IMR-90 (cell line): ENCODE results near the gene LCNL1. TPM values are rescaled to one million over a fixed set of nuclear protein-coding genes. Genes with fewer than 3 reads are reported as not detected.

Source experiments
- ATAC-seq: fragments of 200-7000 bp; cut with Tn5 transposase; 2 replicates; pipeline ENCODE4 v1.9.1; 2020; ENCODE audit warnings: low read depth, mild to moderate bottlenecking, moderate library complexity
- BruUV-seq: library from RNA; stranded (reverse); fragments of 400-500 nt; replicated peaks from 2 replicates; lab custom pipeline; 2021; lab: Mats Ljungman, UMichigan
- CTCF ChIA-PET: fragments of 300-600 bp; formaldehyde crosslinking; extraction: SDS; loops from one replicate; lab custom pipeline; 2021; ENCODE audit warnings: antibody characterized with exemption; lab: Yijun Ruan, JAX
- POLR2A ChIA-PET: fragments of 300-600 bp; sonication (Branson Sonifier 250); formaldehyde crosslinking; loops from one replicate; lab custom pipeline; 2022; ENCODE audit warnings: antibody characterized with exemption; ENCODE audit not compliant: unreplicated experiment; lab: Charles Lee
- DNase-seq: peaks from one replicate; pipeline ENCODE4 v3.0.0; 2013
- H2AFZ ChIP-seq: replicated peaks from 2 replicates; pipeline ENCODE3; 2013; ENCODE audit warnings: low read length, mild to moderate bottlenecking; ENCODE audit not compliant: poor library complexity
- H2AK5ac ChIP-seq: 2 replicates; pipeline ENCODE4 v1.6.1; 2013; ENCODE audit warnings: low read depth, low read length, inconsistent platforms
- H2AK9ac ChIP-seq: replicated peaks from 2 replicates; pipeline ENCODE3; 2013; ENCODE audit warnings: mild to moderate bottlenecking, low read depth, low read length, moderate library complexity; ENCODE audit not compliant: poor library complexity
- H2BK120ac ChIP-seq: 2 replicates; pipeline ENCODE4 v1.6.1; 2013; ENCODE audit warnings: low read depth, low read length, inconsistent platforms
- H2BK15ac ChIP-seq: 3 replicates; pipeline ENCODE4 v1.6.1; 2013; ENCODE audit warnings: low read depth, low read length, inconsistent platforms
- H2BK20ac ChIP-seq: 2 replicates; pipeline ENCODE4 v1.6.1; 2013; ENCODE audit warnings: low read depth, mild to moderate bottlenecking, inconsistent platforms, low read length, moderate library complexity
- H2BK5ac ChIP-seq: 2 replicates; pipeline ENCODE4 v1.6.1; 2013; ENCODE audit warnings: mild to moderate bottlenecking, low read depth, low read length, inconsistent platforms; ENCODE audit not compliant: poor library complexity, severe bottlenecking
- H3K14ac ChIP-seq: replicated peaks from 2 replicates; pipeline ENCODE4 v1.6.1; 2013; ENCODE audit warnings: low read depth, low read length, inconsistent platforms
- H3K18ac ChIP-seq: 2 replicates; pipeline ENCODE4 v1.6.1; 2013; ENCODE audit warnings: low read depth, low read length, control low read depth
- H3K23ac ChIP-seq: 2 replicates; pipeline ENCODE4 v1.6.1; 2013; ENCODE audit warnings: low read depth, low read length, inconsistent platforms
- H3K27ac ChIP-seq: 2 replicates; pipeline ENCODE4 v1.5.1; 2013; ENCODE audit warnings: mild to moderate bottlenecking, control low read depth, low read length; ENCODE audit not compliant: insufficient read depth
- H3K27me3 ChIP-seq: 2 replicates; pipeline ENCODE4 v1.6.1; 2013; ENCODE audit warnings: low read length; ENCODE audit not compliant: control insufficient read depth, insufficient read depth
- H3K36me3 ChIP-seq: 2 replicates; pipeline ENCODE4 v1.6.1; 2013; ENCODE audit warnings: low read length, mixed read lengths; ENCODE audit not compliant: control insufficient read depth, insufficient read depth
- H3K4ac ChIP-seq: 2 replicates; pipeline ENCODE4 v1.6.1; 2013; ENCODE audit warnings: low read depth, low read length, inconsistent platforms
- H3K4me1 ChIP-seq: 2 replicates; pipeline ENCODE4 v1.6.1; 2013; ENCODE audit warnings: low read length, mixed read lengths; ENCODE audit not compliant: control insufficient read depth, insufficient read depth
- H3K4me2 ChIP-seq: 2 replicates; pipeline ENCODE4 v1.6.1; 2013; ENCODE audit warnings: low read depth, mild to moderate bottlenecking, control low read depth, low read length, moderate library complexity
- H3K4me3 ChIP-seq: 2 replicates; pipeline ENCODE4 v1.5.1; 2013; ENCODE audit warnings: low read depth, mild to moderate bottlenecking, control low read depth, low read length, moderate library complexity; ENCODE audit not compliant: insufficient read depth
- H3K56ac ChIP-seq: 2 replicates; pipeline ENCODE4 v1.6.1; 2013; ENCODE audit warnings: low read length, inconsistent platforms; ENCODE audit not compliant: insufficient read depth; ENCODE audit errors: extremely low read depth
- H3K79me1 ChIP-seq, 2 experiments: 2 replicates each; pipeline ENCODE4 v1.6.1; 2013; ENCODE audit warnings: low read length in 2 of 2, inconsistent platforms in 1 of 2, low read depth in 1 of 2
- H3K9ac ChIP-seq: 2 replicates; pipeline ENCODE4 v1.6.1; 2013; ENCODE audit warnings: low read depth, low read length, control low read depth
- H3K9me1 ChIP-seq: 2 replicates; pipeline ENCODE4 v1.6.1; 2013; ENCODE audit warnings: low read length, inconsistent platforms; ENCODE audit not compliant: insufficient read depth
- H3K9me3 ChIP-seq: 2 replicates; pipeline ENCODE4 v1.6.1; 2013; ENCODE audit warnings: low read length; ENCODE audit not compliant: control insufficient read depth, insufficient read depth
- H4K20me1 ChIP-seq: 2 replicates; pipeline ENCODE4 v1.6.1; 2013; ENCODE audit warnings: low read length, inconsistent platforms; ENCODE audit not compliant: insufficient read depth
- H4K5ac ChIP-seq: 2 replicates; pipeline ENCODE4 v1.6.1; 2013; ENCODE audit warnings: mild to moderate bottlenecking, low read depth, low read length, control low read depth
- H4K8ac ChIP-seq, 2 experiments: 2 replicates each; pipeline ENCODE4 v1.6.1; 2013; ENCODE audit warnings: low read depth in 2 of 2, low read length in 2 of 2, control low read depth in 1 of 2, inconsistent platforms in 1 of 2
- H4K91ac ChIP-seq: 2 replicates; pipeline ENCODE4 v1.6.1; 2013; ENCODE audit warnings: low read depth, low read length, inconsistent platforms; ENCODE audit not compliant: insufficient read depth
- BHLHE40 ChIP-seq: fragments of 150-350 bp; IDR thresholded peaks from 2 replicates; pipeline ENCODE4 v1.6.1; 2016; ENCODE audit warnings: mild to moderate bottlenecking, low read depth, low read length
- CEBPB ChIP-seq: IDR thresholded peaks from 2 replicates; pipeline ENCODE4 v1.6.1; 2012; ENCODE audit warnings: low read depth, low read length, improper control_type of control experiment
- CHD1 ChIP-seq: IDR thresholded peaks from 2 replicates; pipeline ENCODE4 v1.6.1; 2012; ENCODE audit warnings: low read depth, low read length, improper control_type of control experiment
- FOS ChIP-seq: fragments of 150-350 bp; IDR thresholded peaks from 2 replicates; pipeline ENCODE4 v1.6.1; 2016; ENCODE audit warnings: low read depth, low read length
- MAFK ChIP-seq: IDR thresholded peaks from 2 replicates; pipeline ENCODE4 v1.6.1; 2012; ENCODE audit warnings: low read depth, low read length, improper control_type of control experiment
- MAZ ChIP-seq: IDR thresholded peaks from 2 replicates; pipeline ENCODE4 v1.6.1; 2012; ENCODE audit warnings: low read depth, mild to moderate bottlenecking, low read length, improper control_type of control experiment, moderate library complexity, borderline replicate concordance
- MXI1 ChIP-seq: IDR thresholded peaks from 2 replicates; pipeline ENCODE4 v1.6.1; 2012; ENCODE audit warnings: low read depth, mild to moderate bottlenecking, low read length, moderate library complexity, borderline replicate concordance
- NFE2L2 ChIP-seq: fragments of 150-350 bp; IDR thresholded peaks from 2 replicates; pipeline ENCODE4 v1.6.1; 2016; ENCODE audit warnings: low read depth, mild to moderate bottlenecking, low read length
- POLR2A ChIP-seq: IDR thresholded peaks from 2 replicates; pipeline ENCODE4 v1.6.1; 2012; ENCODE audit warnings: mild to moderate bottlenecking, low read depth, low read length
- RAD21 ChIP-seq: IDR thresholded peaks from 2 replicates; pipeline ENCODE4 v1.6.1; 2012; ENCODE audit warnings: low read length, improper control_type of control experiment
- RCOR1 ChIP-seq: IDR thresholded peaks from 2 replicates; pipeline ENCODE4 v1.6.1; 2012; ENCODE audit warnings: mild to moderate bottlenecking, low read length, improper control_type of control experiment; ENCODE audit not compliant: insufficient replicate concordance
- RFX5 ChIP-seq: IDR thresholded peaks from 2 replicates; pipeline ENCODE4 v1.8.0; 2012; ENCODE audit warnings: low read depth, mild to moderate bottlenecking, low read length, moderate library complexity
- SMC3 ChIP-seq: fragments of 150-350 bp; IDR thresholded peaks from 2 replicates; pipeline ENCODE4 v1.6.1; 2016; ENCODE audit warnings: low read depth, mild to moderate bottlenecking, antibody characterized with exemption, low read length, moderate library complexity
- WGBS, 2 experiments: methylation state at CpG; one replicate each; pipeline versions ENCODE4 v1.1.5 to v1.1.7; 2013; ENCODE audit warnings: missing lambda C conversion rate in 2 of 2; ENCODE audit not compliant: insufficient read length in 1 of 2; ENCODE audit errors: extremely low coverage in 2 of 2; 5-methylcytosine and 5-hydroxymethylcytosine counted together
- dilution Hi-C: fragments of 300-500 bp; cut with HindIII; formaldehyde crosslinking; loops from one replicate; pipeline ENCODE4 v1.14.3; 2018; ENCODE audit warnings: low sequenced_read_pairs; ENCODE audit not compliant: unreplicated experiment
- in situ Hi-C: fragments of 300-500 bp; cut with MboI; formaldehyde crosslinking; loops from 3 replicates; pipeline ENCODE4 v1.14.3; 2019; ENCODE audit warnings: low sequenced_read_pairs, inconsistent platforms, mixed read lengths
- intact Hi-C: fragments of 100-400 bp; cut with micrococcal nuclease; formaldehyde crosslinking; loops from 2 replicates; pipeline ENCODE4 v1.10.0; 2022
- polyA plus RNA-seq, 3 experiments: library from polyadenylated mRNA; depleted of rRNA; stranded (reverse); fragments of >200 nt; gene quantifications; 2 replicates each; pipeline ENCODE4 v1.2.3, GENCODE V29; 2012; ENCODE audit warnings: low replicate concordance in 1 of 3
- total RNA-seq: library from RNA; depleted of rRNA; stranded (reverse); fragments of >200 nt; gene quantifications from 2 replicates; pipeline ENCODE4 v1.2.3, GENCODE V29; 2012
- TF ChIP-seq, protein P1 (sequence below): conservative IDR thresholded peaks from 2 replicates; pipeline ENCODE4 v1.5.1; 2012; ENCODE audit warnings: mild to moderate bottlenecking, low read depth, low read length, improper control_type of control experiment
- TF ChIP-seq, protein P2 (sequence below): fragments of 150-350 bp; IDR thresholded peaks from 2 replicates; pipeline ENCODE4 v1.6.1; 2017; ENCODE audit warnings: mild to moderate bottlenecking, antibody characterized with exemption, low read length, low read depth
- TF ChIP-seq, protein P3 (sequence below): fragments of 150-350 bp; IDR thresholded peaks from 2 replicates; pipeline ENCODE4 v1.6.1; 2016; ENCODE audit warnings: low read depth, mild to moderate bottlenecking, low read length, moderate library complexity, borderline replicate concordance

The LCNL1 gene
- total and polyA plus RNA-seq, 2 of the 4 experiments (the other 2 are of a cell fraction), result 0.15 TPM; not detected in 1

DNA sequence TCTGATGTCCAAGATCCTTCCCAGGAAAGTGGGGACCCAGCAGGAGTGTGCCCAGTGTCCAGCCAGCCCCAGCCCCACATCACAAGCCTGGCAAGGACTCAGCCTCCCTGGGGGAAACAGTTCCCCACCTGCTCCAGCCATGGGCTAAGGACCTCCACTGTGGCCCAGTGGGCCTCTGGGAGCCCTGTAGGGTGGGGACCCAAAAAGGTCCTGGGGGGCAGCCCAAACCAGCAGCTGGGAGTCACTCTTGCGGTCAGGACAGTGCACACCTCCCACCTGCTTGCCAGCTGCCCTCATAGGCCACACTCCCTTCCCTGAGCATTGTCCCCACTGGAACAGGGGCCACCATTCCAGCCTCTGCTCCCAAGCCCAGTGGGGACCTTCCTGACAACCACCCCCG, 43.6 kb downstream of the LCNL1 start:
- no peaks in the 10 kb centered on the region for H3K36me3 ChIP-seq
- H2BK15ac ChIP-seq, result no peak overlapping the region
- no peak overlapping the region for H4K8ac ChIP-seq
- BruUV-seq, result no TSS peak
- H2BK5ac ChIP-seq, result no peak overlapping the region
- H2BK120ac ChIP-seq, result no peak overlapping the region
- no peak overlapping the region for H2AK5ac ChIP-seq
- H4K20me1 ChIP-seq, result no peaks in the 10 kb centered on the region; the same call in 1 of the 2 replicates
- no peak overlapping the region for H3K56ac ChIP-seq
- no peak overlapping the region for H3K27ac ChIP-seq
- DNase-seq, result no peak
- intact Hi-C loops, result no loop called here
- H4K91ac ChIP-seq, result no peak overlapping the region
- no peak overlapping the region for H3K4me2 ChIP-seq
- H3K9me1 ChIP-seq, result peaks cover 4% of the 10 kb centered on the region; the same call in 1 of the 2 replicates
- 100% methylated on average over 1 of the region's 2 CpGs; no CpG with 5 or more reads in 1 of the 2 experiments for WGBS, 2 experiments
- no peak overlapping the region for H3K9ac ChIP-seq
- TF ChIP-seq FOS, result no peak
- TF ChIP-seq, protein P1, sequence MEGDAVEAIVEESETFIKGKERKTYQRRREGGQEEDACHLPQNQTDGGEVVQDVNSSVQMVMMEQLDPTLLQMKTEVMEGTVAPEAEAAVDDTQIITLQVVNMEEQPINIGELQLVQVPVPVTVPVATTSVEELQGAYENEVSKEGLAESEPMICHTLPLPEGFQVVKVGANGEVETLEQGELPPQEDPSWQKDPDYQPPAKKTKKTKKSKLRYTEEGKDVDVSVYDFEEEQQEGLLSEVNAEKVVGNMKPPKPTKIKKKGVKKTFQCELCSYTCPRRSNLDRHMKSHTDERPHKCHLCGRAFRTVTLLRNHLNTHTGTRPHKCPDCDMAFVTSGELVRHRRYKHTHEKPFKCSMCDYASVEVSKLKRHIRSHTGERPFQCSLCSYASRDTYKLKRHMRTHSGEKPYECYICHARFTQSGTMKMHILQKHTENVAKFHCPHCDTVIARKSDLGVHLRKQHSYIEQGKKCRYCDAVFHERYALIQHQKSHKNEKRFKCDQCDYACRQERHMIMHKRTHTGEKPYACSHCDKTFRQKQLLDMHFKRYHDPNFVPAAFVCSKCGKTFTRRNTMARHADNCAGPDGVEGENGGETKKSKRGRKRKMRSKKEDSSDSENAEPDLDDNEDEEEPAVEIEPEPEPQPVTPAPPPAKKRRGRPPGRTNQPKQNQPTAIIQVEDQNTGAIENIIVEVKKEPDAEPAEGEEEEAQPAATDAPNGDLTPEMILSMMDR, result no peak
- no peak for TF ChIP-seq MXI1
- TF ChIP-seq MAZ, result no peak
- no peak for TF ChIP-seq RFX5
- no peak for TF ChIP-seq RCOR1
- TF ChIP-seq BHLHE40, result no peak
- TF ChIP-seq MAFK, result no peak
- no peak for TF ChIP-seq NFE2L2
- no peak for TF ChIP-seq CEBPB
- no peak for TF ChIP-seq POLR2A
- TF ChIP-seq RAD21, result no peak
- TF ChIP-seq, protein P2, sequence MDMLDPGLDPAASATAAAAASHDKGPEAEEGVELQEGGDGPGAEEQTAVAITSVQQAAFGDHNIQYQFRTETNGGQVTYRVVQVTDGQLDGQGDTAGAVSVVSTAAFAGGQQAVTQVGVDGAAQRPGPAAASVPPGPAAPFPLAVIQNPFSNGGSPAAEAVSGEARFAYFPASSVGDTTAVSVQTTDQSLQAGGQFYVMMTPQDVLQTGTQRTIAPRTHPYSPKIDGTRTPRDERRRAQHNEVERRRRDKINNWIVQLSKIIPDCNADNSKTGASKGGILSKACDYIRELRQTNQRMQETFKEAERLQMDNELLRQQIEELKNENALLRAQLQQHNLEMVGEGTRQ, result no peak
- TF ChIP-seq, protein P3, sequence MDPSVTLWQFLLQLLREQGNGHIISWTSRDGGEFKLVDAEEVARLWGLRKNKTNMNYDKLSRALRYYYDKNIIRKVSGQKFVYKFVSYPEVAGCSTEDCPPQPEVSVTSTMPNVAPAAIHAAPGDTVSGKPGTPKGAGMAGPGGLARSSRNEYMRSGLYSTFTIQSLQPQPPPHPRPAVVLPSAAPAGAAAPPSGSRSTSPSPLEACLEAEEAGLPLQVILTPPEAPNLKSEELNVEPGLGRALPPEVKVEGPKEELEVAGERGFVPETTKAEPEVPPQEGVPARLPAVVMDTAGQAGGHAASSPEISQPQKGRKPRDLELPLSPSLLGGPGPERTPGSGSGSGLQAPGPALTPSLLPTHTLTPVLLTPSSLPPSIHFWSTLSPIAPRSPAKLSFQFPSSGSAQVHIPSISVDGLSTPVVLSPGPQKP, result no peak
- no peak for TF ChIP-seq CHD1
- no peak for TF ChIP-seq SMC3
- H3K9me3 ChIP-seq, result no peaks in the 10 kb centered on the region
- H2BK20ac ChIP-seq, result no peak overlapping the region
- H3K4me1 ChIP-seq, result peaks cover 5% of the 10 kb centered on the region
- H3K79me1 ChIP-seq, result peaks cover 0 to 7% of the 10 kb centered on the region in 2 experiments; a peak in 2 of 4 replicates
- ATAC-seq, result no peak
- in situ Hi-C loops, result no loop called here
- no peak overlapping the region for H3K14ac ChIP-seq
- no peak overlapping the region for H2AK9ac ChIP-seq
- no peak overlapping the region for H4K5ac ChIP-seq
- H2AFZ ChIP-seq, result no peak overlapping the region
- no peak overlapping the region for H3K18ac ChIP-seq
- POLR2A ChIA-PET, result no interaction called here
- H3K4me3 ChIP-seq, result no peak overlapping the region
- CTCF ChIA-PET, result no interaction called here
- no peak overlapping the region for H3K4ac ChIP-seq
- dilution Hi-C loops, result no loop called here
- H3K23ac ChIP-seq, result no peak overlapping the region
- H3K27me3 ChIP-seq, result no peaks in the 10 kb centered on the region
